GM19025 (cell line): ENCODE results near the gene KLHL22.
A peak's percentile ranks its signal among the peaks of the same experiment; 100 is the strongest.

ENCODE experiments used
- ATAC-seq: cut with Tn5 transposase; IDR thresholded peaks from one replicate; pipeline ENCODE4 v1.9.1; 2021; ENCODE audit warnings: mild to moderate bottlenecking, low read depth, moderate library complexity; ENCODE audit not compliant: unreplicated experiment

The KLHL22 gene

GRCh38 chr22:20435436-20436306 is 59.9 kb downstream of the KLHL22 start:
- ATAC-seq: no peak

- no peak for ATAC-seq
Observed at GRCh38 chr22:20434773-20435172, 60.8 kb downstream of the KLHL22 start.

- ATAC-seq: no peak
Observed at GRCh38 chr22:20434264-20434751, 61.3 kb downstream of the KLHL22 start.

- no peak for ATAC-seq
Observed at GRCh38 chr22:20433686-20434241, 61.8 kb downstream of the KLHL22 start.

- no peak for ATAC-seq
Observed at GRCh38 chr22:20433191-20433590, 62.4 kb downstream of the KLHL22 start.

GRCh38 chr22:20432244-20432686 is 63.3 kb downstream of the KLHL22 start:
- no peak for ATAC-seq

GRCh38 chr22:20431511-20432192 is 63.9 kb downstream of the KLHL22 start:
- ATAC-seq: no peak

- ATAC-seq: no peak
Observed at GRCh38 chr22:20430720-20431510, 64.7 kb downstream of the KLHL22 start.

GRCh38 chr22:20430101-20430719 is 65.4 kb downstream of the KLHL22 start:
- ATAC-seq: no peak

GRCh38 chr22:20429254-20430100 is 66.1 kb downstream of the KLHL22 start:
- ATAC-seq: peak; percentile 67

- ATAC-seq: no peak
Observed at GRCh38 chr22:20428496-20429253, 66.9 kb downstream of the KLHL22 start.

- no peak for ATAC-seq
Observed at GRCh38 chr22:20427945-20428417, 67.6 kb downstream of the KLHL22 start.

- ATAC-seq: no peak
Observed at GRCh38 chr22:20427104-20427944, 68.3 kb downstream of the KLHL22 start.

- ATAC-seq: no peak
Observed at GRCh38 chr22:20426259-20426615, 69.4 kb downstream of the KLHL22 start.

GRCh38 chr22:20425566-20426258 is 69.9 kb downstream of the KLHL22 start:
- no peak for ATAC-seq

- no peak for ATAC-seq
Observed at GRCh38 chr22:20424932-20425565, 70.5 kb downstream of the KLHL22 start.
